HepG2 (cell line): Measurements from ENCODE around the gene BEAN1. TPM values are rescaled to one million over a fixed set of nuclear protein-coding genes. Genes with fewer than 3 reads are reported as not detected.

Experiments used
- ATAC-seq: fragments of 200-7000 bp; cut with Tn5 transposase; 3 replicates; pipeline ENCODE4 v1.9.1; 2020; ENCODE audit warnings: mild to moderate bottlenecking, moderate library complexity
- BruUV-seq: library from RNA; stranded (reverse); fragments of 400-500 nt; replicated peaks from 2 replicates; lab custom pipeline; 2021; lab: Mats Ljungman, UMichigan
- CTCF ChIA-PET: fragments of 300-600 bp; formaldehyde crosslinking; extraction: SDS; loops from one replicate; lab custom pipeline; 2021; ENCODE audit warnings: low total read pairs, inconsistent platforms, low intra/inter-chr PET ratio; lab: Yijun Ruan, JAX
- POLR2A ChIA-PET: fragments of 350-600 bp; sonication (Branson Sonifier 250); formaldehyde crosslinking; loops from one replicate; lab custom pipeline; 2020; ENCODE audit warnings: antibody characterized with exemption, inconsistent platforms; lab: Yijun Ruan, JAX
- DNase-seq: peaks from one replicate; pipeline ENCODE4 v3.0.0-alpha.2; 2015; ENCODE audit warnings: low spot score
- FAIRE-seq: peaks from 3 replicates; lab custom pipeline; 2011; peaks lifted over from hg19 to GRCh38; lab: Jason Lieb, UNC
- H2AFZ ChIP-seq: one replicate; pipeline ENCODE4 v1.6.1; 2011; ENCODE audit warnings: low read length, inconsistent platforms
- H3K27ac ChIP-seq: fragments of 300-600 bp; 3 replicates; pipeline ENCODE4 v1.8.0; 2011; ENCODE audit warnings: mixed run types, mild to moderate bottlenecking, mixed read lengths, low read length, inconsistent platforms; ENCODE audit not compliant: insufficient read depth; ENCODE audit errors: extremely low read length
- H3K27me3 ChIP-seq, 2 experiments: fragments of 200-600 bp in 1 of 2; 2 replicates in 1 of 2; 3 replicates in 1 of 2; pipeline versions ENCODE4 v1.6.0 to v1.8.0; 2011; ENCODE audit warnings: low read length in 2 of 2, mild to moderate bottlenecking in 2 of 2, moderate library complexity in 2 of 2, inconsistent platforms in 1 of 2; ENCODE audit not compliant: insufficient read depth in 2 of 2, control insufficient read depth in 1 of 2
- H3K36me3 ChIP-seq, 2 experiments: fragments of 200-600 bp in 1 of 2; replicated peaks in 1 of 2; 2 replicates in 1 of 2; 3 replicates in 1 of 2; pipeline versions ENCODE4 v1.5.1 to v1.8.0; 2011; ENCODE audit warnings: low read length in 2 of 2, inconsistent platforms in 1 of 2; ENCODE audit not compliant: insufficient read depth in 2 of 2, control insufficient read depth in 1 of 2
- H3K4me1 ChIP-seq: 2 replicates; pipeline ENCODE4 v1.5.1; 2012; ENCODE audit warnings: low read length, inconsistent platforms; ENCODE audit not compliant: insufficient read depth
- H3K4me2 ChIP-seq: 2 replicates; pipeline ENCODE4 v1.6.0; 2011; ENCODE audit warnings: low read depth, low read length, inconsistent platforms
- H3K4me3 ChIP-seq, 3 experiments: fragments of 200-600 bp in 1 of 3; sonication (generic), shearing (Covaris generic) in 1 of 3; replicated peaks in 1 of 3; 2 replicates each; pipeline ENCODE4 v1.5.1; 2011 to 2016; ENCODE audit warnings: low read length in 3 of 3, inconsistent platforms in 2 of 3, low read depth in 2 of 3, mild to moderate bottlenecking in 2 of 3, control low read depth in 1 of 3, mixed read lengths in 1 of 3; ENCODE audit not compliant: insufficient read depth in 1 of 3
- H3K79me2 ChIP-seq: one replicate; pipeline ENCODE4 v1.6.1; 2011; ENCODE audit warnings: low read length, inconsistent platforms; ENCODE audit not compliant: insufficient read depth
- H3K9ac ChIP-seq: 2 replicates; pipeline ENCODE4 v1.6.0; 2011; ENCODE audit warnings: mild to moderate bottlenecking, low read depth, low read length, inconsistent platforms; ENCODE audit not compliant: insufficient read depth
- H3K9me3 ChIP-seq: 2 replicates; pipeline ENCODE4 v1.5.1; 2012; ENCODE audit warnings: mild to moderate bottlenecking, low read length
- H4K20me1 ChIP-seq: 2 replicates; pipeline ENCODE4 v1.6.0; 2011; ENCODE audit warnings: inconsistent platforms, mild to moderate bottlenecking, low read length, moderate library complexity; ENCODE audit not compliant: insufficient read depth
- CBFB ChIP-seq: sonication (generic); formaldehyde crosslinking; IDR thresholded peaks from 2 replicates; pipeline ENCODE4 v1.4.0; 2020; ENCODE audit warnings: missing genetic modification reagents
- IKZF4 ChIP-seq: sonication (generic); formaldehyde crosslinking; IDR thresholded peaks from 2 replicates; pipeline ENCODE4 v1.5.1; 2020; ENCODE audit warnings: borderline replicate concordance, mild to moderate bottlenecking, low read depth, missing genetic modification reagents; ENCODE audit errors: not compliant biosample characterization
- KDM5A ChIP-seq: fragments of 200-600 bp; sonication (generic); IDR thresholded peaks from 2 replicates; pipeline ENCODE4 v1.7.0; 2018; ENCODE audit warnings: antibody characterized with exemption, mild to moderate bottlenecking, low read length, borderline replicate concordance
- RNF219 ChIP-seq: sonication (generic); formaldehyde crosslinking; IDR thresholded peaks from 2 replicates; pipeline ENCODE4 v1.5.0; 2020; ENCODE audit warnings: mild to moderate bottlenecking, missing genetic modification reagents
- ZBTB37 ChIP-seq: sonication (generic); formaldehyde crosslinking; IDR thresholded peaks from 2 replicates; pipeline ENCODE4 v1.4.0; 2020; ENCODE audit warnings: mild to moderate bottlenecking, missing genetic modification reagents
- ZNF10 ChIP-seq: sonication (generic); formaldehyde crosslinking; IDR thresholded peaks from 2 replicates; pipeline ENCODE4 v1.4.0; 2020; ENCODE audit warnings: mild to moderate bottlenecking, low read depth, missing genetic modification reagents, borderline replicate concordance
- ZNF773 ChIP-seq: sonication (generic); formaldehyde crosslinking; IDR thresholded peaks from 2 replicates; pipeline ENCODE4 v1.4.0; 2020; ENCODE audit warnings: missing genetic modification reagents, borderline replicate concordance
- WGBS: methylation state at CpG from one replicate; pipeline ENCODE4 v1.1.6; 2017; ENCODE audit warnings: low lambda C conversion rate; 5-methylcytosine and 5-hydroxymethylcytosine counted together
- in situ Hi-C: cut with HindIII; loops from 2 replicates; pipeline ENCODE4 v1.10.0; 2017; ENCODE audit warnings: low pct_unique_long_range_greater_than_20kb; ENCODE audit not compliant: extremely low pct_ligation_motif_present
- intact Hi-C: fragments of 100-400 bp; cut with micrococcal nuclease; formaldehyde crosslinking; loops from one replicate; pipeline ENCODE4 v1.10.0; 2022; ENCODE audit not compliant: unreplicated experiment
- polyA plus RNA-seq, 8 experiments: library from polyadenylated mRNA; depleted of rRNA in 3 of 8; stranded (reverse) in 7 of 8; unstranded in 1 of 8; fragments of >200 nt; fragmentation: Illumina TruSeq in 4 of 8; extraction: Trizol in 4 of 8; gene quantifications; 2 replicates each; pipeline versions ENCODE4 v1.2.1 to v1.2.3, GENCODE V29; 2011 to 2016; ENCODE audit warnings: low read depth in 4 of 8, missing spikeins in 1 of 8, mixed read lengths in 1 of 8; ENCODE audit not compliant: insufficient read depth in 1 of 8
- total RNA-seq, 5 experiments: library from RNA; depleted of rRNA; stranded (reverse); fragments of >200 nt; fragmentation: Illumina TruSeq; extraction: Trizol; gene quantifications; 2 replicates each; pipeline ENCODE4 v1.2.3, GENCODE V29; 2016; ENCODE audit warnings: low read depth in 1 of 5

BEAN1 gene
- total and polyA plus RNA-seq, 2 of the 13 experiments (the other 11 are each of a cell fraction or from before 2014, with no cell fraction given) = 0.53 to 1.4 TPM

- TF ChIP-seq RNF219 (no peak), CBFB (CRISPR knock-in tag) (no peak)
Observed at GRCh38 chr16:66423177-66423576, 3.9 kb upstream of the BEAN1 start (continued).

- in situ Hi-C loops (no loop called here), intact Hi-C loops (no loop called here)
- Histone ChIP-seq H3K27me3 (peaks cover 15 to 76% of the 10 kb centered on the region in 2 experiments), H3K9ac (no peak overlapping the region), H3K4me2 (peak overlapping the region; percentile 92; the same call in 1 of the 2 replicates), H3K27ac (no peak overlapping the region), H4K20me1 (no peaks in the 10 kb centered on the region), H3K4me1 (peaks cover 46% of the 10 kb centered on the region), H3K4me3 (no peak overlapping the region; a peak in 1 of 6 replicates), H3K9me3 (no peaks in the 10 kb centered on the region), H2AFZ (no peak overlapping the region), H3K36me3 (no peaks in the 10 kb centered on the region), H3K79me2 (no peaks in the 10 kb centered on the region)
- DNase-seq = no peak
- FAIRE-seq = no peak
- ChIA-PET POLR2A (interaction anchor here (1.5 to 2.0 kb wide), 2 partner anchors 8 to 19 kb away, joined by 3 to 17 read pairs; no protein-coding TSS in a partner anchor), CTCF (no interaction called here)
- WGBS = 10% methylated on average over 8 of the region's 8 CpGs
- no peak for TF ChIP-seq ZNF773
- TF ChIP-seq IKZF4 (CRISPR knock-in tag) = no peak
- TF ChIP-seq KDM5A = no peak
- TF ChIP-seq ZNF10 = no peak
- TF ChIP-seq ZBTB37 (CRISPR knock-in tag) = no peak
- no TSS peak for BruUV-seq
- no peak for ATAC-seq
Observed at GRCh38 chr16:66425651-66426050, 1.4 kb upstream of the BEAN1 start.
